Astrocyte (in vitro differentiated cells and primary cell): Measurements from ENCODE around the gene JAZF1. TPM values are rescaled to one million over a fixed set of nuclear protein-coding genes. Genes with fewer than 3 reads are reported as not detected.
"Not testable (repeated sequence)": the region's sequence is repeated elsewhere in the genome, so short reads cannot be mapped to it uniquely, and the experiment has no call there.

Source experiments
- DNase-seq: peaks from one replicate; pipeline ENCODE4 v3.0.0-alpha.2; 2010; ENCODE audit warnings: low read depth
- FAIRE-seq: peaks from 2 replicates; lab custom pipeline; 2011; peaks lifted over from hg19 to GRCh38; lab: Jason Lieb, UNC
- H2AFZ ChIP-seq: 2 replicates; pipeline ENCODE4 v1.6.0; 2012; ENCODE audit warnings: low read depth, low read length, inconsistent platforms
- H3K27ac ChIP-seq: 2 replicates; pipeline ENCODE4 v1.5.1; 2011; ENCODE audit warnings: low read depth, low read length, inconsistent platforms
- H3K27me3 ChIP-seq: 2 replicates; pipeline ENCODE4 v1.6.0; 2011; ENCODE audit warnings: low read length, inconsistent platforms; ENCODE audit not compliant: insufficient read depth
- H3K36me3 ChIP-seq: 2 replicates; pipeline ENCODE4 v1.5.1; 2011; ENCODE audit warnings: low read length, inconsistent platforms; ENCODE audit not compliant: insufficient read depth
- H3K4me1 ChIP-seq: 2 replicates; pipeline ENCODE4 v1.5.1; 2011; ENCODE audit warnings: low read length, inconsistent platforms; ENCODE audit not compliant: insufficient read depth
- H3K4me2 ChIP-seq: 2 replicates; pipeline ENCODE4 v1.6.0; 2012; ENCODE audit warnings: low read length, inconsistent platforms
- H3K4me3 ChIP-seq: 2 replicates; pipeline ENCODE4 v1.5.1; 2011; ENCODE audit warnings: low read depth, mild to moderate bottlenecking, low read length, inconsistent platforms; ENCODE audit not compliant: insufficient read depth
- H3K79me2 ChIP-seq: 2 replicates; pipeline ENCODE4 v1.6.0; 2012; ENCODE audit warnings: mild to moderate bottlenecking, low read length, inconsistent platforms; ENCODE audit not compliant: insufficient read depth
- H3K9ac ChIP-seq: 2 replicates; pipeline ENCODE4 v1.6.0; 2012; ENCODE audit warnings: mild to moderate bottlenecking, low read length, inconsistent platforms
- H3K9me3 ChIP-seq: 2 replicates; pipeline ENCODE4 v1.5.1; 2012; ENCODE audit warnings: low read depth, mild to moderate bottlenecking, low read length, inconsistent platforms; ENCODE audit not compliant: insufficient read depth
- H4K20me1 ChIP-seq: 2 replicates; pipeline ENCODE4 v1.6.0; 2012; ENCODE audit warnings: low read length, inconsistent platforms; ENCODE audit not compliant: insufficient read depth
- H3K27ac Mint-ChIP-seq: one replicate; pipeline ENCODE4 v1.8.0; 2021; ENCODE audit warnings: mild to moderate bottlenecking, mixed read lengths; ENCODE audit not compliant: unreplicated experiment
- H3K27me3 Mint-ChIP-seq: one replicate; pipeline ENCODE4 v1.8.0; 2021; ENCODE audit warnings: low read depth, mixed read lengths; ENCODE audit not compliant: unreplicated experiment
- H3K36me3 Mint-ChIP-seq: one replicate; pipeline ENCODE4 v1.8.0; 2021; ENCODE audit warnings: low read depth, mixed read lengths; ENCODE audit not compliant: unreplicated experiment
- H3K4me1 Mint-ChIP-seq: one replicate; pipeline ENCODE4 v1.8.0; 2021; ENCODE audit warnings: low read depth, mixed read lengths; ENCODE audit not compliant: unreplicated experiment
- H3K4me3 Mint-ChIP-seq: one replicate; pipeline ENCODE4 v1.8.0; 2021; ENCODE audit warnings: mild to moderate bottlenecking, moderate library complexity, mixed read lengths; ENCODE audit not compliant: unreplicated experiment
- H3K9me3 Mint-ChIP-seq: one replicate; pipeline ENCODE4 v1.8.0; 2021; ENCODE audit warnings: mild to moderate bottlenecking, mixed read lengths; ENCODE audit not compliant: unreplicated experiment
- EZH2 ChIP-seq: IDR thresholded peaks from 2 replicates; pipeline ENCODE4 v1.6.1; 2012; ENCODE audit warnings: mild to moderate bottlenecking, low read length, inconsistent platforms; ENCODE audit not compliant: insufficient read depth
- total RNA-seq: library from RNA; stranded (reverse); gene quantifications from 2 replicates; pipeline ENCODE4 v1.2.1, GENCODE V29; 2021
- TF ChIP-seq, protein P1 (sequence below): IDR thresholded peaks from 2 replicates; pipeline ENCODE4 v1.5.1; 2011; ENCODE audit warnings: low read depth, mild to moderate bottlenecking, inconsistent platforms, low read length, moderate library complexity; ENCODE audit not compliant: insufficient read depth

Gene JAZF1
- total RNA-seq, 1 donor from 2014 or later = 20.1 TPM

DNA sequence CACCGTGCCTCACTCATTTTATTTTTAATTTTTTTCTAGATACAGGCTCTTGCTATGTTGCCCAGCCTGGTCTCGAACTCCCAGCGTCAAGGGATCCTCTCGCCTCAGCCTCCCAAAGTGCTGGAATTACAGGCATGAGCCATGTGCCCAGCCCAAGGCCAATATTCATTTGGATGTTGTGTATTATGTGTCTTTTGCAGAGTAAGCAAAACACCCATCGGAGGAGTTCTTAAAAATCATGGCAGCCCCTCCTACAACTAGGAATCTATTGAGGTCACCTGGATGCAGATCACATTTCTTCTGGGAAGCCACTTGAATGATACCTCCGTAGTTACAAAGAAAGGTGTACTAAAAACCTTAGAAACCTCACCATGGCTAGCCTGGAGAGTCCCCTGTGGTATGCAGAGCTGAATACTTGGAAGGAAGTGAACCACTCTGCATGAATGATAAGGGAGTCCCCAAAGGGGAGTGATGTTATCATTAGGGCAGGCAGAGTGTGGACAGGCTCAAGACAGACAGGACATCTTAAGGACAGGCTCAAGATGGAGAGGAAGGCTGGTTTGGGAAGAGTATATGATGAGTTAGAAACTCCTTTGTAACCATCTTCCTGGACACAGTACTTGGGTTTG lies 254.9 kb downstream of the JAZF1 start:
- peaks cover 3% of the 10 kb centered on the region for H4K20me1 ChIP-seq
- Mint-ChIP-seq H3K9me3 (no peaks in the 10 kb centered on the region), H3K36me3 (peaks cover 6% of the 10 kb centered on the region), H3K4me3 (no peak overlapping the region), H3K27ac (no peak overlapping the region), H3K4me1 (peaks cover 4% of the 10 kb centered on the region), H3K27me3 (no peaks in the 10 kb centered on the region)
- H3K9ac ChIP-seq = no peak overlapping the region
- no peak overlapping the region for H3K4me2 ChIP-seq
- H2AFZ ChIP-seq = no peak overlapping the region
- H3K27ac ChIP-seq = no peak overlapping the region
- H3K79me2 ChIP-seq = no peaks in the 10 kb centered on the region
- H3K27me3 ChIP-seq = no peaks in the 10 kb centered on the region
- H3K9me3 ChIP-seq = no peaks in the 10 kb centered on the region
- no peaks in the 10 kb centered on the region for H3K36me3 ChIP-seq
- peaks cover 5% of the 10 kb centered on the region for H3K4me1 ChIP-seq
- FAIRE-seq (no peak), DNase-seq (no peak)
- no peak overlapping the region for H3K4me3 ChIP-seq
- TF ChIP-seq, protein P1, sequence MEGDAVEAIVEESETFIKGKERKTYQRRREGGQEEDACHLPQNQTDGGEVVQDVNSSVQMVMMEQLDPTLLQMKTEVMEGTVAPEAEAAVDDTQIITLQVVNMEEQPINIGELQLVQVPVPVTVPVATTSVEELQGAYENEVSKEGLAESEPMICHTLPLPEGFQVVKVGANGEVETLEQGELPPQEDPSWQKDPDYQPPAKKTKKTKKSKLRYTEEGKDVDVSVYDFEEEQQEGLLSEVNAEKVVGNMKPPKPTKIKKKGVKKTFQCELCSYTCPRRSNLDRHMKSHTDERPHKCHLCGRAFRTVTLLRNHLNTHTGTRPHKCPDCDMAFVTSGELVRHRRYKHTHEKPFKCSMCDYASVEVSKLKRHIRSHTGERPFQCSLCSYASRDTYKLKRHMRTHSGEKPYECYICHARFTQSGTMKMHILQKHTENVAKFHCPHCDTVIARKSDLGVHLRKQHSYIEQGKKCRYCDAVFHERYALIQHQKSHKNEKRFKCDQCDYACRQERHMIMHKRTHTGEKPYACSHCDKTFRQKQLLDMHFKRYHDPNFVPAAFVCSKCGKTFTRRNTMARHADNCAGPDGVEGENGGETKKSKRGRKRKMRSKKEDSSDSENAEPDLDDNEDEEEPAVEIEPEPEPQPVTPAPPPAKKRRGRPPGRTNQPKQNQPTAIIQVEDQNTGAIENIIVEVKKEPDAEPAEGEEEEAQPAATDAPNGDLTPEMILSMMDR = no peak
- no peak for TF ChIP-seq EZH2

GRCh38 chr7:27923642-27923980 lies 257.0 kb downstream of the JAZF1 start:
- Histone ChIP-seq H3K4me3 (no peak overlapping the region), H3K27me3 (no peaks in the 10 kb centered on the region), H3K79me2 (no peaks in the 10 kb centered on the region), H3K9me3 (no peaks in the 10 kb centered on the region), H3K27ac (no peak overlapping the region), H3K4me1 (peaks cover 5% of the 10 kb centered on the region), H4K20me1 (peaks cover 3% of the 10 kb centered on the region), H3K36me3 (no peaks in the 10 kb centered on the region), H2AFZ (no peak overlapping the region), H3K4me2 (no peak overlapping the region), H3K9ac (no peak overlapping the region)
- no peak overlapping the region for H3K4me3 Mint-ChIP-seq
- FAIRE-seq (no peak), DNase-seq (no peak)
- peaks cover 6% of the 10 kb centered on the region for H3K36me3 Mint-ChIP-seq
- no peaks in the 10 kb centered on the region for H3K27me3 Mint-ChIP-seq
- TF ChIP-seq, protein P1 = no peak
- TF ChIP-seq EZH2 = no peak
- H3K4me1 Mint-ChIP-seq = peaks cover 4% of the 10 kb centered on the region
- no peaks in the 10 kb centered on the region for H3K9me3 Mint-ChIP-seq
- H3K27ac Mint-ChIP-seq = peak overlapping the region; percentile 77

- peaks cover 3% of the 10 kb centered on the region for H4K20me1 ChIP-seq
- Mint-ChIP-seq H3K36me3 (peaks cover 6% of the 10 kb centered on the region), H3K27ac (no peak overlapping the region), H3K4me3 (no peak overlapping the region), H3K27me3 (no peaks in the 10 kb centered on the region), H3K9me3 (no peaks in the 10 kb centered on the region), H3K4me1 (peaks cover 6% of the 10 kb centered on the region)
- TF ChIP-seq, protein P1 = no peak
- TF ChIP-seq EZH2 = no peak
- H3K4me1 ChIP-seq = peaks cover 11% of the 10 kb centered on the region
- no peak overlapping the region for H3K4me2 ChIP-seq
- H3K36me3 ChIP-seq = no peaks in the 10 kb centered on the region
- no peak overlapping the region for H3K27ac ChIP-seq
- H3K79me2 ChIP-seq = no peaks in the 10 kb centered on the region
- FAIRE-seq = peak; percentile 49
- no peaks in the 10 kb centered on the region for H3K9me3 ChIP-seq
- H2AFZ ChIP-seq = no peak overlapping the region
- H3K9ac ChIP-seq = no peak overlapping the region
- no peaks in the 10 kb centered on the region for H3K27me3 ChIP-seq
- DNase-seq = no peak
- H3K4me3 ChIP-seq = no peak overlapping the region
Measured at GRCh38 chr7:27922907-27923641, 257.5 kb downstream of the JAZF1 start.

- H4K20me1 ChIP-seq, H3K79me2 ChIP-seq, H3K4me3 ChIP-seq, FAIRE-seq, H3K27me3 ChIP-seq, H3K27me3 Mint-ChIP-seq, H3K9me3 ChIP-seq, H3K9me3 Mint-ChIP-seq, H3K27ac Mint-ChIP-seq, H3K27ac ChIP-seq, H3K4me2 ChIP-seq, H3K36me3 ChIP-seq, H3K36me3 Mint-ChIP-seq, H3K4me3 Mint-ChIP-seq, DNase-seq, H3K9ac ChIP-seq, H2AFZ ChIP-seq: not testable (repeated sequence)
- peaks cover 18% of the 10 kb centered on the region for H3K4me1 ChIP-seq
- peaks cover 13% of the 10 kb centered on the region for H3K4me1 Mint-ChIP-seq
Measured at GRCh38 chr7:27922389-27922788, 258.2 kb downstream of the JAZF1 start.
